ENCODE results near the gene TM9SF2.
A peak's percentile ranks its signal among the peaks of the same experiment; 100 is the strongest.
"Not testable (repeated sequence)": the region's sequence is repeated elsewhere in the genome, so short reads cannot be mapped to it uniquely, and the experiment has no call there.

TM9SF2 gene

GRCh38 chr13:99476648-99477047 lies 24.6 kb upstream of the TM9SF2 start:
- H3K4me1 Mint-ChIP-seq: peaks cover 14% of the 10 kb centered on the region
- H3K9me3 Mint-ChIP-seq: no peaks in the 10 kb centered on the region
- no peak for ATAC-seq
- H3K4me3 Mint-ChIP-seq: no peak overlapping the region
- peak overlapping the region; percentile 44 for H3K27ac Mint-ChIP-seq
- no peaks in the 10 kb centered on the region for H3K36me3 Mint-ChIP-seq
- peaks cover under 1% of the 10 kb centered on the region for H3K27me3 Mint-ChIP-seq

GRCh38 chr13:99477493-99477892 lies 23.8 kb upstream of the TM9SF2 start:
- Mint-ChIP-seq H3K4me3 (no peak overlapping the region), H3K9me3 (no peaks in the 10 kb centered on the region), H3K27ac (no peak overlapping the region), H3K36me3 (no peaks in the 10 kb centered on the region), H3K4me1 (peaks cover 14% of the 10 kb centered on the region), H3K27me3 (no peaks in the 10 kb centered on the region)
- ATAC-seq: no peak

- peaks cover 12% of the 10 kb centered on the region for H3K4me1 Mint-ChIP-seq
- peaks cover 5% of the 10 kb centered on the region for H3K36me3 Mint-ChIP-seq
- H3K27me3 Mint-ChIP-seq: no peaks in the 10 kb centered on the region
- H3K27ac Mint-ChIP-seq: no peak overlapping the region
- H3K9me3 Mint-ChIP-seq: peaks cover 3% of the 10 kb centered on the region
- H3K4me3 Mint-ChIP-seq: no peak overlapping the region
- no peak for ATAC-seq
These were observed 19.9 kb upstream of the TM9SF2 start for GRCh38 chr13:99481366-99481765.

GRCh38 chr13:99484473-99484872 lies 16.8 kb upstream of the TM9SF2 start:
- H3K27me3 Mint-ChIP-seq: no peaks in the 10 kb centered on the region
- peaks cover 24% of the 10 kb centered on the region for H3K36me3 Mint-ChIP-seq
- no peak overlapping the region for H3K4me3 Mint-ChIP-seq
- ATAC-seq: no peak
- no peak overlapping the region for H3K27ac Mint-ChIP-seq
- no peaks in the 10 kb centered on the region for H3K4me1 Mint-ChIP-seq
- H3K9me3 Mint-ChIP-seq: peaks cover 8% of the 10 kb centered on the region

- Mint-ChIP-seq H3K9me3 (peaks cover 8% of the 10 kb centered on the region), H3K36me3 (peaks cover 28% of the 10 kb centered on the region), H3K27me3 (no peaks in the 10 kb centered on the region), H3K4me1 (no peaks in the 10 kb centered on the region), H3K27ac (no peak overlapping the region), H3K4me3 (no peak overlapping the region)
- no peak for ATAC-seq
These were observed 14.3 kb upstream of the TM9SF2 start for GRCh38 chr13:99486996-99487395.

GRCh38 chr13:99489028-99489427 lies 12.2 kb upstream of the TM9SF2 start:
- Mint-ChIP-seq H3K27ac (no peak overlapping the region), H3K9me3 (peaks cover 8% of the 10 kb centered on the region), H3K36me3 (peaks cover 36% of the 10 kb centered on the region), H3K27me3 (no peaks in the 10 kb centered on the region), H3K4me1 (peaks cover 3% of the 10 kb centered on the region), H3K4me3 (no peak overlapping the region)
- ATAC-seq: no peak

GRCh38 chr13:99491750-99492149 lies 9.5 kb upstream of the TM9SF2 start:
- H3K9me3 Mint-ChIP-seq, H3K27ac Mint-ChIP-seq, H3K4me3 Mint-ChIP-seq, ATAC-seq, H3K27me3 Mint-ChIP-seq: not testable (repeated sequence)
- Mint-ChIP-seq H3K36me3 (peaks cover 27% of the 10 kb centered on the region), H3K4me1 (peaks cover 28% of the 10 kb centered on the region)

- peaks cover 60% of the 10 kb centered on the region for H3K4me1 Mint-ChIP-seq
- no peak for ATAC-seq
- H3K27me3 Mint-ChIP-seq: no peaks in the 10 kb centered on the region
- peaks cover 12% of the 10 kb centered on the region for H3K36me3 Mint-ChIP-seq
- peak overlapping the region; percentile 94 for H3K27ac Mint-ChIP-seq
- H3K9me3 Mint-ChIP-seq: peaks cover 6% of the 10 kb centered on the region
- H3K4me3 Mint-ChIP-seq: peak overlapping the region; percentile 93
These were observed 5.6 kb upstream of the TM9SF2 start for GRCh38 chr13:99495466-99496183.

GRCh38 chr13:99496184-99497142 lies 4.8 kb upstream of the TM9SF2 start:
- peaks cover 64% of the 10 kb centered on the region for H3K4me1 Mint-ChIP-seq
- H3K9me3 Mint-ChIP-seq: peaks cover 6% of the 10 kb centered on the region
- no peaks in the 10 kb centered on the region for H3K27me3 Mint-ChIP-seq
- peak overlapping the region; percentile 94 for H3K27ac Mint-ChIP-seq
- peaks cover 12% of the 10 kb centered on the region for H3K36me3 Mint-ChIP-seq
- peak overlapping the region; percentile 93 for H3K4me3 Mint-ChIP-seq
- ATAC-seq: peak; percentile 74

- peak; percentile 89 for ATAC-seq
- peaks cover 6% of the 10 kb centered on the region for H3K9me3 Mint-ChIP-seq
These were observed 2.8 kb upstream of the TM9SF2 start for GRCh38 chr13:99498171-99499161.

GRCh38 chr13:99500839-99501183 lies 461 bp upstream of the TM9SF2 start:
- Mint-ChIP-seq H3K9me3 (peaks cover 6% of the 10 kb centered on the region), H3K4me1 (peaks cover 72% of the 10 kb centered on the region), H3K27ac (peak overlapping the region; percentile 90), H3K36me3 (no peaks in the 10 kb centered on the region), H3K4me3 (peak overlapping the region; percentile 91), H3K27me3 (no peaks in the 10 kb centered on the region)
- ATAC-seq: peak; percentile 1

More at GRCh38 chr13:99498171-99499161, 2.8 kb upstream of the TM9SF2 start:
- Mint-ChIP-seq H3K4me3 (peak overlapping the region; percentile 81), H3K36me3 (no peaks in the 10 kb centered on the region), H3K4me1 (peaks cover 75% of the 10 kb centered on the region), H3K27me3 (no peaks in the 10 kb centered on the region), H3K27ac (peak overlapping the region; percentile 94)

- H3K27ac Mint-ChIP-seq: peak overlapping the region; percentile 90
- no peaks in the 10 kb centered on the region for H3K27me3 Mint-ChIP-seq
- peak overlapping the region; percentile 91 for H3K4me3 Mint-ChIP-seq
- peaks cover 75% of the 10 kb centered on the region for H3K4me1 Mint-ChIP-seq
- peaks cover 6% of the 10 kb centered on the region for H3K9me3 Mint-ChIP-seq
- no peak for ATAC-seq
- no peaks in the 10 kb centered on the region for H3K36me3 Mint-ChIP-seq
These were observed 603 bp downstream of the TM9SF2 start for GRCh38 chr13:99501848-99502301.

- H3K4me1 Mint-ChIP-seq: peaks cover 78% of the 10 kb centered on the region
- H3K9me3 Mint-ChIP-seq: no peaks in the 10 kb centered on the region
- H3K27ac Mint-ChIP-seq: peak overlapping the region; percentile 60
- ATAC-seq: no peak
- H3K4me3 Mint-ChIP-seq: peak overlapping the region; percentile 68
- no peaks in the 10 kb centered on the region for H3K27me3 Mint-ChIP-seq
- H3K36me3 Mint-ChIP-seq: peaks cover 33% of the 10 kb centered on the region
These were observed 4.6 kb downstream of the TM9SF2 start for GRCh38 chr13:99505814-99506269.

- peak; percentile 89 for ATAC-seq
- H3K9me3 Mint-ChIP-seq: no peaks in the 10 kb centered on the region
- peak overlapping the region; percentile 64 for H3K4me3 Mint-ChIP-seq
- H3K36me3 Mint-ChIP-seq: peaks cover 41% of the 10 kb centered on the region
- peak overlapping the region; percentile 60 for H3K27ac Mint-ChIP-seq
- peaks cover 84% of the 10 kb centered on the region for H3K4me1 Mint-ChIP-seq
- no peaks in the 10 kb centered on the region for H3K27me3 Mint-ChIP-seq
These were observed 5.4 kb downstream of the TM9SF2 start for GRCh38 chr13:99506634-99507033.
